H9 (cell line): Measurements from ENCODE around the gene STIM2. TPM values are rescaled to one million over a fixed set of nuclear protein-coding genes. Genes with fewer than 3 reads are reported as not detected.

Experiments
- DNase-seq: peaks from one replicate; pipeline ENCODE4 v3.0.0-alpha.2; 2017
- H2AFZ ChIP-seq: one replicate; pipeline ENCODE4 v1.6.1; 2013; ENCODE audit warnings: mild to moderate bottlenecking, low read length, control low read depth, moderate library complexity
- H2AK5ac ChIP-seq: 2 replicates; pipeline ENCODE4 v1.6.1; 2013; ENCODE audit warnings: low read length, control low read depth, mixed read lengths; ENCODE audit not compliant: insufficient read length
- H2BK120ac ChIP-seq: one replicate; pipeline ENCODE4 v1.6.1; 2013; ENCODE audit warnings: low read depth, mild to moderate bottlenecking, low read length, control low read depth, inconsistent platforms; ENCODE audit not compliant: poor library complexity, severe bottlenecking
- H2BK12ac ChIP-seq: 2 replicates; pipeline ENCODE4 v1.6.1; 2013; ENCODE audit warnings: low read length, control low read depth, mixed read lengths, low read depth; ENCODE audit not compliant: insufficient read length
- H2BK15ac ChIP-seq: 2 replicates; pipeline ENCODE4 v1.6.1; 2013; ENCODE audit warnings: low read depth, low read length, control low read depth
- H2BK20ac ChIP-seq: one replicate; pipeline ENCODE4 v1.6.1; 2013; ENCODE audit warnings: low read depth, mild to moderate bottlenecking, low read length, control low read depth, inconsistent platforms; ENCODE audit not compliant: poor library complexity, severe bottlenecking
- H2BK5ac ChIP-seq: 2 replicates; pipeline ENCODE4 v1.6.1; 2013; ENCODE audit warnings: low read length, control low read depth, mixed read lengths; ENCODE audit not compliant: insufficient read length
- H3K14ac ChIP-seq: 2 replicates; pipeline ENCODE4 v1.6.1; 2013; ENCODE audit warnings: low read length, control low read depth; ENCODE audit not compliant: insufficient read depth
- H3K18ac ChIP-seq: 2 replicates; pipeline ENCODE4 v1.6.1; 2013; ENCODE audit warnings: low read depth, mild to moderate bottlenecking, mixed read lengths, low read length, control low read depth; ENCODE audit not compliant: insufficient read length
- H3K23ac ChIP-seq: 2 replicates; pipeline ENCODE4 v1.6.1; 2013; ENCODE audit warnings: low read length, control low read depth, mixed read lengths, low read depth; ENCODE audit not compliant: insufficient read length
- H3K23me2 ChIP-seq: 2 replicates; pipeline ENCODE4 v1.6.1; 2013; ENCODE audit warnings: low read depth, mild to moderate bottlenecking, mixed read lengths, low read length, control low read depth; ENCODE audit not compliant: insufficient read length, poor library complexity, severe bottlenecking
- H3K27ac ChIP-seq: 2 replicates; pipeline ENCODE4 v1.5.1; 2013; ENCODE audit warnings: low read length, control low read depth, mixed read lengths, low read depth; ENCODE audit not compliant: insufficient read length
- H3K27me3 ChIP-seq: 2 replicates; pipeline ENCODE4 v1.6.1; 2013; ENCODE audit warnings: low read length, control low read depth, inconsistent platforms; ENCODE audit not compliant: insufficient read depth
- H3K4ac ChIP-seq: 2 replicates; pipeline ENCODE4 v1.6.1; 2013; ENCODE audit warnings: low read depth, mild to moderate bottlenecking, control low read depth, inconsistent platforms, low read length, moderate library complexity
- H3K4me1 ChIP-seq: 2 replicates; pipeline ENCODE4 v1.6.1; 2013; ENCODE audit warnings: low read length, control low read depth, inconsistent platforms; ENCODE audit not compliant: insufficient read depth
- H3K4me2 ChIP-seq: 2 replicates; pipeline ENCODE4 v1.6.1; 2013; ENCODE audit warnings: low read length, control low read depth, mixed read lengths; ENCODE audit not compliant: insufficient read length, insufficient read depth
- H3K56ac ChIP-seq: 2 replicates; pipeline ENCODE4 v1.6.1; 2013; ENCODE audit warnings: low read depth, mild to moderate bottlenecking, mixed read lengths, low read length, control low read depth; ENCODE audit not compliant: insufficient read length
- H3K79me1 ChIP-seq: 2 replicates; pipeline ENCODE4 v1.6.1; 2013; ENCODE audit warnings: low read depth, mild to moderate bottlenecking, moderate library complexity, low read length, control low read depth, inconsistent platforms; ENCODE audit not compliant: insufficient read depth, poor library complexity, severe bottlenecking
- H3K79me2 ChIP-seq: 2 replicates; pipeline ENCODE4 v1.6.1; 2013; ENCODE audit warnings: low read length, control low read depth, inconsistent platforms; ENCODE audit not compliant: insufficient read depth
- H3K9ac ChIP-seq: 2 replicates; pipeline ENCODE4 v1.6.1; 2013; ENCODE audit warnings: low read length, control low read depth, mixed read lengths; ENCODE audit not compliant: insufficient read length; ENCODE audit errors: extremely low read depth
- H3K9me3 ChIP-seq: one replicate; pipeline ENCODE4 v1.6.1; 2013; ENCODE audit warnings: low read depth, low read length, inconsistent platforms; ENCODE audit not compliant: control insufficient read depth
- H3T11ph ChIP-seq: one replicate; pipeline ENCODE4 v1.6.1; 2013; ENCODE audit warnings: mild to moderate bottlenecking, low read length, control low read depth, inconsistent platforms
- H4K20me1 ChIP-seq: one replicate; pipeline ENCODE4 v1.6.1; 2013; ENCODE audit not compliant: control insufficient read depth, insufficient read length, insufficient read depth
- H4K5ac ChIP-seq: 2 replicates; pipeline ENCODE4 v1.6.1; 2013; ENCODE audit warnings: low read depth, mild to moderate bottlenecking, mixed read lengths, low read length, control low read depth; ENCODE audit not compliant: insufficient read length
- H4K8ac ChIP-seq: replicated peaks from 2 replicates; pipeline ENCODE4 v1.6.1; 2013; ENCODE audit warnings: low read length, control low read depth, mixed read lengths, low read depth; ENCODE audit not compliant: insufficient read length
- H4K91ac ChIP-seq: 2 replicates; pipeline ENCODE4 v1.6.1; 2013; ENCODE audit warnings: low read depth, mild to moderate bottlenecking, moderate library complexity, mixed read lengths, low read length, control low read depth; ENCODE audit not compliant: insufficient read length
- H3K27ac Mint-ChIP-seq, 3 experiments: 2 replicates in 2 of 3; 3 replicates in 1 of 3; pipeline ENCODE4 v1.8.0; 2020 to 2021; ENCODE audit warnings: mixed read lengths in 3 of 3, mild to moderate bottlenecking in 1 of 3, moderate library complexity in 1 of 3
- H3K27me3 Mint-ChIP-seq: 2 replicates; pipeline ENCODE4 v1.8.0; 2021; ENCODE audit warnings: low read depth, mild to moderate bottlenecking, moderate library complexity, mixed read lengths
- H3K36me3 Mint-ChIP-seq, 3 experiments: 2 replicates in 2 of 3; 3 replicates in 1 of 3; pipeline ENCODE4 v1.8.0; 2020 to 2021; ENCODE audit warnings: low read depth in 3 of 3, mixed read lengths in 3 of 3; ENCODE audit not compliant: insufficient read depth in 1 of 3
- H3K4me1 Mint-ChIP-seq, 2 experiments: 2 replicates each; pipeline ENCODE4 v1.8.0; 2020; ENCODE audit warnings: mixed read lengths in 2 of 2
- H3K4me3 Mint-ChIP-seq, 2 experiments: 2 replicates in 1 of 2; 3 replicates in 1 of 2; pipeline ENCODE4 v1.8.0; 2020 to 2021; ENCODE audit warnings: mild to moderate bottlenecking in 2 of 2, mixed read lengths in 2 of 2, moderate library complexity in 1 of 2
- H3K9me3 Mint-ChIP-seq, 2 experiments: 2 replicates in 1 of 2; 3 replicates in 1 of 2; pipeline ENCODE4 v1.8.0; 2020; ENCODE audit warnings: mild to moderate bottlenecking in 2 of 2, mixed read lengths in 2 of 2, moderate library complexity in 1 of 2
- WGBS: extraction: QIAGEN DNeasy Blood & Tissue Kit; methylation state at CpG from one replicate; pipeline ENCODE4 v1.1.7; 2013; ENCODE audit warnings: missing lambda C conversion rate, low lambda C conversion rate, mixed read lengths; ENCODE audit not compliant: insufficient read length; ENCODE audit errors: extremely low coverage; 5-methylcytosine and 5-hydroxymethylcytosine counted together
- total RNA-seq: library from RNA; stranded (reverse); gene quantifications from 2 replicates; pipeline ENCODE4 v1.2.1, GENCODE V29; 2021
- TF ChIP-seq, protein P1 (sequence below): fragments of 200-600 bp; sonication (generic); conservative IDR thresholded peaks from 3 replicates; pipeline ENCODE4 v1.8.0; 2021; ENCODE audit warnings: antibody characterized with exemption, mild to moderate bottlenecking

Gene STIM2
- total RNA-seq, 1 experiment from 2014 or later: 26.2 TPM

DNA sequence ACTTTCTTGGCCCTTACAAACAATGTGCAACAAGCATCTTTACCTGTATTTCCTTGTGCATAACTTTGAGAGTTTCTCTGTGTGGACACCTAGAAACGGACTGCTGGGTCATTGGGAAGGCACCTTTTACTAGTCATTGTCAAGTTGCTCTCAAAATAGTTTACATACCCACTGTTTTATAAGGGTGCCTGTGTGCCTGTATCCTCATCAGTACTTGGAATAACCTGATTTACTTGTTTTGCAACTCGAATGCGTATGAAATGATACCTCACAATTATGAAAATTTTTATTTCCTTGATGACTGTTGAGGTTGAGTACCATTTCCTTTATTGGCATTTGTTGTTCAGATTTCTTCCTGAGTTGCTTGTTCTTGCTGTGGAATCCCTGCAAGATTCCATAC lies 150.8 kb downstream of the STIM2 start:
- Histone ChIP-seq H3K23me2 (no peaks in the 10 kb centered on the region), H2BK5ac (no peak overlapping the region), H3K14ac (no peak overlapping the region), H3K18ac (no peak overlapping the region), H3K9ac (no peak overlapping the region), H2BK12ac (no peak overlapping the region), H4K20me1 (no peaks in the 10 kb centered on the region), H2BK15ac (no peak overlapping the region), H2BK120ac (no peak overlapping the region), H2AFZ (no peak overlapping the region), H3K4me2 (no peak overlapping the region), H3K4me1 (peaks cover 2% of the 10 kb centered on the region; the same call in 1 of the 2 replicates), H3K79me1 (no peaks in the 10 kb centered on the region), H3T11ph (no peak overlapping the region), H3K23ac (no peak overlapping the region), H3K79me2 (no peaks in the 10 kb centered on the region), H3K56ac (no peak overlapping the region), H2AK5ac (no peak overlapping the region), H3K4ac (no peak overlapping the region), H3K9me3 (no peaks in the 10 kb centered on the region), H4K5ac (no peak overlapping the region), H2BK20ac (no peak overlapping the region), H4K91ac (no peak overlapping the region), H3K27me3 (no peaks in the 10 kb centered on the region), H4K8ac (no peak overlapping the region), H3K27ac (no peak overlapping the region)
- H3K27ac Mint-ChIP-seq: no peak overlapping the region
- DNase-seq: no peak
- no peak overlapping the region for H3K4me3 Mint-ChIP-seq
- no CpG with 5 or more reads among the region's 3 CpGs for WGBS
- no peaks in the 10 kb centered on the region for H3K9me3 Mint-ChIP-seq
- H3K27me3 Mint-ChIP-seq: no peaks in the 10 kb centered on the region
- H3K36me3 Mint-ChIP-seq: no peaks in the 10 kb centered on the region
- TF ChIP-seq, protein P1, sequence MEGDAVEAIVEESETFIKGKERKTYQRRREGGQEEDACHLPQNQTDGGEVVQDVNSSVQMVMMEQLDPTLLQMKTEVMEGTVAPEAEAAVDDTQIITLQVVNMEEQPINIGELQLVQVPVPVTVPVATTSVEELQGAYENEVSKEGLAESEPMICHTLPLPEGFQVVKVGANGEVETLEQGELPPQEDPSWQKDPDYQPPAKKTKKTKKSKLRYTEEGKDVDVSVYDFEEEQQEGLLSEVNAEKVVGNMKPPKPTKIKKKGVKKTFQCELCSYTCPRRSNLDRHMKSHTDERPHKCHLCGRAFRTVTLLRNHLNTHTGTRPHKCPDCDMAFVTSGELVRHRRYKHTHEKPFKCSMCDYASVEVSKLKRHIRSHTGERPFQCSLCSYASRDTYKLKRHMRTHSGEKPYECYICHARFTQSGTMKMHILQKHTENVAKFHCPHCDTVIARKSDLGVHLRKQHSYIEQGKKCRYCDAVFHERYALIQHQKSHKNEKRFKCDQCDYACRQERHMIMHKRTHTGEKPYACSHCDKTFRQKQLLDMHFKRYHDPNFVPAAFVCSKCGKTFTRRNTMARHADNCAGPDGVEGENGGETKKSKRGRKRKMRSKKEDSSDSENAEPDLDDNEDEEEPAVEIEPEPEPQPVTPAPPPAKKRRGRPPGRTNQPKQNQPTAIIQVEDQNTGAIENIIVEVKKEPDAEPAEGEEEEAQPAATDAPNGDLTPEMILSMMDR: no peak
- H3K4me1 Mint-ChIP-seq: peaks cover 6% of the 10 kb centered on the region in 2 experiments
